Lower leg skin (tissue), 4 donors: ENCODE results near the gene ACER3. TPM values are rescaled to one million over a fixed set of nuclear protein-coding genes. Genes with fewer than 3 reads are reported as not detected.

Source experiments
- DNase-seq, 2 donors: peaks; one replicate each; pipeline ENCODE4 v3.0.0-alpha.2; 2019; ENCODE audit warnings: low spot score in 2 of 2
- H3K4me3 ChIP-seq: fragments of 200-600 bp; sonication (generic); 2 replicates; pipeline ENCODE4 v1.5.1; 2017; ENCODE audit warnings: mild to moderate bottlenecking, low read depth; ENCODE audit not compliant: poor library complexity, severe bottlenecking
- CTCF ChIP-seq, 3 donors: fragments of 450-650 bp; IDR thresholded peaks; one replicate each; pipeline ENCODE4 v1.5.1; 2016; ENCODE audit warnings: antibody characterized with exemption in 3 of 3, mild to moderate bottlenecking in 3 of 3, moderate library complexity in 2 of 3
- POLR2A ChIP-seq, 2 donors: fragments of 450-650 bp; IDR thresholded peaks; one replicate each; pipeline ENCODE4 v1.6.1; 2016 to 2017; ENCODE audit warnings: antibody characterized with exemption in 2 of 2, mild to moderate bottlenecking in 1 of 2, moderate library complexity in 1 of 2
- WGBS, 2 donors: methylation state at CpG; one replicate each; pipeline ENCODE4 v1.1.5; 2018; 5-methylcytosine and 5-hydroxymethylcytosine counted together
- intact Hi-C: fragments of 100-400 bp; cut with DNase I; formaldehyde crosslinking; loops from one replicate; pipeline ENCODE4 v1.15.0; 2023; ENCODE audit warnings: low total_unique reads
- total RNA-seq, 4 donors: library from RNA; depleted of rRNA; stranded (reverse); fragments of >200 nt; gene quantifications; one replicate each; pipeline ENCODE4 v1.1.0, GENCODE V29; 2016

The ACER3 gene
- total RNA-seq, 4 donors from 2014 or later: 3.5 to 5.9 (median 5.1) TPM

DNA sequence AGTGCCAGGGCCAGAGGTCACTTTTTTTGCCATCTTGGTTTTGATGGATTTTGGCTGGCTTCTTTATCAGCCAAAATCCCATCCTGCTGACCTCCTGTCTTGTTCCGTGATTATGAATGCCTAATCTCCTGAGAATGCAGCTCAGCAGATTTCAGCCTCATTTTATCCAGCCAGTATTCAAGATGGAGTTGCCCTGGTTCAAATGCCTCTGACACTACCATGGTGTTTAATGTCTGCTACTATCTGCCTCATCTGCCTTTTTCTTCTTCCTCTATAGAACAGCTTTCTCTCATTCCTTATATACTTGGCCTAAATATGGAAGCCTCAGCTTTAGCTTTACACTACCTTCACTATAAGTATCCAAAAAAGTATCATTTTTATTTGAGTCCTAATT is 50.7 kb downstream of the ACER3 start:
- TF ChIP-seq POLR2A (IDR thresholded peaks at IDR 0.05): no peak
- TF ChIP-seq CTCF (IDR thresholded peaks at IDR 0.05): no peak
- no peak overlapping the region for H3K4me3 ChIP-seq
- intact Hi-C loops: no loop called here
- no peak for DNase-seq
- 57 to 80% methylated on average over 1 of the region's 1 CpG for WGBS, 2 donors

GRCh38 chr11:76916712-76917111 is 56.0 kb downstream of the ACER3 start:
- TF ChIP-seq POLR2A (IDR thresholded peaks at IDR 0.05) (no peak), CTCF (IDR thresholded peaks at IDR 0.05) (no peak)
- H3K4me3 ChIP-seq: no peak overlapping the region
- 90 to 93% methylated on average over 1 of the region's 1 CpG for WGBS, 2 donors
- intact Hi-C loops: loop anchor here (5.0 kb wide), 2 partner anchors 109 to 184 kb away; no protein-coding TSS in a partner anchor
- no peak for DNase-seq

- 4 to 6% methylated on average over 3 of the region's 3 CpGs for WGBS, 2 donors
- TF ChIP-seq CTCF (IDR thresholded peaks at IDR 0.05): peak in 1 of 3 donors; percentile 44
- TF ChIP-seq POLR2A (IDR thresholded peaks at IDR 0.05): no peak
- intact Hi-C loops: loop anchor here (5.0 kb wide), 2 partner anchors 112 to 187 kb away; no protein-coding TSS in a partner anchor
- no peak for DNase-seq
- H3K4me3 ChIP-seq: no peak overlapping the region
Observed at GRCh38 chr11:76918941-76919386, 58.2 kb downstream of the ACER3 start.

DNA sequence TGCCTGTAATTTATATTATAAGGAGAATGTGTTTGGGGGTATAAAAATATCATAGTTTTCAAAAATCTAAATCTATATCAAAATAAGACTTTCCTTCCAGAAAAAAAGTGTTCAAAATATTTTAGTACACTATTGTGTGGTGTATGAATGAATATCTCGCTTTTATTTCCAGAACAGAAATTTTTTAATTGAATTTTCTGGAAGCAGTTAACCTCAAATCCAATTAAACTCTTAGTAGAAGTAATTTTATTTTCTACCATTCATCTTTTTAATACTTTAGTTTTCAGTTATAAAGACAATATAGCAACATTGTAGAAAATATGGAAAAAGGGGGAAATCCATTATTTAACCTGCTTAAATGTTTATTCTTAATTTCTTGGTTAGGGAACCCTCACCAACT is 58.7 kb downstream of the ACER3 start:
- no peak for DNase-seq
- no peak for TF ChIP-seq POLR2A (IDR thresholded peaks at IDR 0.05)
- TF ChIP-seq CTCF (IDR thresholded peaks at IDR 0.05): no peak
- intact Hi-C loops: loop anchor here (5.0 kb wide), 2 partner anchors 112 to 187 kb away; no protein-coding TSS in a partner anchor
- H3K4me3 ChIP-seq: no peak overlapping the region
- WGBS, 2 donors: 49 to 60% methylated on average over 1 of the region's 1 CpG

- intact Hi-C loops: loop anchor here (5.0 kb wide), 3 partner anchors 113 to 188 kb away; no protein-coding TSS in a partner anchor
- DNase-seq: peak; percentile 84 to 91
- TF ChIP-seq CTCF (IDR thresholded peaks at IDR 0.05) (peak in 1 of 3 donors; percentile 31), POLR2A (IDR thresholded peaks at IDR 0.05) (no peak)
- whole genome bisulfite sequencing, 2 donors: 30 to 39% methylated on average over 7 of the region's 7 CpGs
- no peak overlapping the region for H3K4me3 ChIP-seq
Observed at GRCh38 chr11:76919887-76920746, 59.4 kb downstream of the ACER3 start.
